Mucosa of descending colon (tissue), 3 donors: ENCODE results near the gene CLIP2. TPM values are rescaled to one million over a fixed set of nuclear protein-coding genes. Genes with fewer than 3 reads are reported as not detected.

Source experiments
- ATAC-seq: fragments of 200-7000 bp; cut with Tn5 transposase; one replicate; pipeline ENCODE4 v1.9.1; 2020; ENCODE audit warnings: mild to moderate bottlenecking, moderate library complexity
- DNase-seq, 3 donors: peaks; one replicate each; pipeline ENCODE4 v3.0.0-alpha.2; 2020
- H3K36me3 ChIP-seq: fragments of 200-600 bp; one replicate; pipeline ENCODE4 v1.8.0; 2021; ENCODE audit warnings: low read depth, mild to moderate bottlenecking
- H3K4me1 ChIP-seq: fragments of 200-600 bp; one replicate; pipeline ENCODE4 v1.8.0; 2021; ENCODE audit warnings: low read depth, mild to moderate bottlenecking
- H3K4me3 ChIP-seq: fragments of 200-600 bp; one replicate; pipeline ENCODE4 v1.8.0; 2021; ENCODE audit warnings: mild to moderate bottlenecking
- H3K9me3 ChIP-seq: fragments of 200-600 bp; one replicate; pipeline ENCODE4 v1.8.0; 2021; ENCODE audit warnings: mild to moderate bottlenecking
- intact Hi-C, 2 donors: fragments of 100-400 bp; cut with DNase I in 1 of 2; cut with micrococcal nuclease in 1 of 2; formaldehyde crosslinking; loops; one replicate each; pipeline versions ENCODE4 v1.11.0 to v1.11.1; 2022; cut with DNase I, micrococcal nuclease
- total RNA-seq, 3 donors: library from RNA; stranded (reverse); fragmentation: NEBNext Ultra II Directional in 2 of 3; extraction: Animal tissue kit (Norgen Biotek cat#: 25700) in 2 of 3; gene quantifications; one replicate each; pipeline versions ENCODE4 v1.2.1 to v1.2.4, GENCODE V29; 2021 to 2023
- TF ChIP-seq, protein P1 (sequence below): fragments of 200-600 bp; IDR thresholded peaks from one replicate; pipeline ENCODE4 v1.8.0; 2022; ENCODE audit warnings: antibody characterized with exemption, mild to moderate bottlenecking
- donor health status: DM: no; HTN: no; CAD: no; lungs with moderate emphysema.
- donor health status: DM: no; HTN: no; CAD: no.
- donor health status: DM: no; HTN: yes; CAD: no.

Gene CLIP2
- total RNA-seq, 3 donors from 2014 or later: 57.6 to 77.7 (median 67.1) TPM

DNA sequence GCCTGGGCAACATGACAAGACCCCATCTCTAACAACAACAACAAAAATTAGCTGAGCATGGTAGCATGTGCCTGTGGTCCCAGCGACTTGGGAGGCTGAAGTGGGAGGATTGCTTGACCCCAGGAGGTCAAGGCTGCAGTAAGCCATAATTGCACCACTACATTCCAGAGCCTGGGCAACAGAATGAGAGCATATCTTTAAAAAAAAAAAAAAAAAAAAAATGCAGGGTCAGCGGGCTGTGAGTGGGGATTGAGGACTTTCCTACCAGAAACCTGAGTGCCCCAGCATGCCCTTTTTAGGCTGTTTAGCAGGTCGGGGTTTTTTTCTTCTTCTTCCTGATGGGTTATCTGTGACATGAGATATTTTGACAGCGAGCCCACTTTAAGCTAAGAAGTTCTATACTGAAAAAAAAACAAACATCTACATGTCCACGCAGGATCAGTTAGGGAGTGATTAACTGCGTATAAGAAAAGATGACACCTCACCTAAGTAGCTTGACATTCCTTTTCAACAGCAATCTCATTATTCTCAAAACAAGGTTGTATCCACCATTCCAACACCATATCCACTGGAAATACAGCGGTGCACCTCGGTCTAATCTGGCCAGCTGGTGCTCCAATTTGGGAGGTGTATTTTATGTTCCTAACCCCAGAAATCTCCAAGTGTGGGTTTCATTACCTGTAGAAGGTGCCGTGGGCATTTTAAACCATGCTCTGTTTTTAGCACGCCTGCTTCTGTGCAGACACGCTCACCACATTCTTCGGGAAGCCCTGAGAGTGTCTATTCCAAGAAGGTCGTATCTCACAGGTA is 21.2 kb upstream of the CLIP2 start:
- no peaks in the 10 kb centered on the region for H3K4me1 ChIP-seq
- intact Hi-C loops: no loop called here
- H3K36me3 ChIP-seq: no peaks in the 10 kb centered on the region
- TF ChIP-seq, protein P1, sequence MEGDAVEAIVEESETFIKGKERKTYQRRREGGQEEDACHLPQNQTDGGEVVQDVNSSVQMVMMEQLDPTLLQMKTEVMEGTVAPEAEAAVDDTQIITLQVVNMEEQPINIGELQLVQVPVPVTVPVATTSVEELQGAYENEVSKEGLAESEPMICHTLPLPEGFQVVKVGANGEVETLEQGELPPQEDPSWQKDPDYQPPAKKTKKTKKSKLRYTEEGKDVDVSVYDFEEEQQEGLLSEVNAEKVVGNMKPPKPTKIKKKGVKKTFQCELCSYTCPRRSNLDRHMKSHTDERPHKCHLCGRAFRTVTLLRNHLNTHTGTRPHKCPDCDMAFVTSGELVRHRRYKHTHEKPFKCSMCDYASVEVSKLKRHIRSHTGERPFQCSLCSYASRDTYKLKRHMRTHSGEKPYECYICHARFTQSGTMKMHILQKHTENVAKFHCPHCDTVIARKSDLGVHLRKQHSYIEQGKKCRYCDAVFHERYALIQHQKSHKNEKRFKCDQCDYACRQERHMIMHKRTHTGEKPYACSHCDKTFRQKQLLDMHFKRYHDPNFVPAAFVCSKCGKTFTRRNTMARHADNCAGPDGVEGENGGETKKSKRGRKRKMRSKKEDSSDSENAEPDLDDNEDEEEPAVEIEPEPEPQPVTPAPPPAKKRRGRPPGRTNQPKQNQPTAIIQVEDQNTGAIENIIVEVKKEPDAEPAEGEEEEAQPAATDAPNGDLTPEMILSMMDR: no peak
- no peak overlapping the region for H3K4me3 ChIP-seq
- H3K9me3 ChIP-seq: no peaks in the 10 kb centered on the region
- DNase-seq (no peak), ATAC-seq (no peak)

GRCh38 chr7:74269757-74270277 is 19.4 kb upstream of the CLIP2 start:
- ATAC-seq: peak; percentile 80
- TF ChIP-seq, protein P1: no peak
- intact Hi-C loops: no loop called here
- H3K9me3 ChIP-seq: no peaks in the 10 kb centered on the region
- H3K4me1 ChIP-seq: no peaks in the 10 kb centered on the region
- peak; percentile 80 to 85 (median 84) for DNase-seq
- peak overlapping the region; percentile 24 for H3K4me3 ChIP-seq
- no peaks in the 10 kb centered on the region for H3K36me3 ChIP-seq

- Histone ChIP-seq H3K36me3 (no peaks in the 10 kb centered on the region), H3K4me3 (no peak overlapping the region), H3K4me1 (no peaks in the 10 kb centered on the region), H3K9me3 (no peaks in the 10 kb centered on the region)
- no peak for DNase-seq
- ATAC-seq: peak; percentile 69
- TF ChIP-seq, protein P1: no peak
- intact Hi-C loops: no loop called here
These were observed 17.5 kb upstream of the CLIP2 start for GRCh38 chr7:74271742-74272141.

- Histone ChIP-seq H3K4me3 (no peak overlapping the region), H3K4me1 (no peaks in the 10 kb centered on the region), H3K9me3 (no peaks in the 10 kb centered on the region), H3K36me3 (no peaks in the 10 kb centered on the region)
- DNase-seq (peak; percentile 64 to 85 (median 71)), ATAC-seq (peak; percentile 61)
- TF ChIP-seq, protein P1: no peak
- intact Hi-C loops: no loop called here
These were observed 16.7 kb upstream of the CLIP2 start for GRCh38 chr7:74272305-74273038.

GRCh38 chr7:74275401-74275881 is 13.8 kb upstream of the CLIP2 start:
- DNase-seq: peak in 1 of 3 donors; percentile 55
- TF ChIP-seq, protein P1: peak; percentile 55
- intact Hi-C loops: no loop called here

More at GRCh38 chr7:74275401-74275881, 13.8 kb upstream of the CLIP2 start:
- peak; percentile 55 for ATAC-seq
- no peaks in the 10 kb centered on the region for H3K9me3 ChIP-seq
- no peak overlapping the region for H3K4me3 ChIP-seq
- H3K4me1 ChIP-seq: no peaks in the 10 kb centered on the region
- no peaks in the 10 kb centered on the region for H3K36me3 ChIP-seq
